Measurements from ENCODE around the gene KSR1. TPM values are rescaled to one million over a fixed set of nuclear protein-coding genes. Genes with fewer than 3 reads are reported as not detected.
A peak's percentile ranks its signal among the peaks of the same experiment; 100 is the strongest.

Gene KSR1
- total RNA-seq, 4 donors from 2014 or later, result 17.7 to 77.0 (median 34.6) TPM

DNA sequence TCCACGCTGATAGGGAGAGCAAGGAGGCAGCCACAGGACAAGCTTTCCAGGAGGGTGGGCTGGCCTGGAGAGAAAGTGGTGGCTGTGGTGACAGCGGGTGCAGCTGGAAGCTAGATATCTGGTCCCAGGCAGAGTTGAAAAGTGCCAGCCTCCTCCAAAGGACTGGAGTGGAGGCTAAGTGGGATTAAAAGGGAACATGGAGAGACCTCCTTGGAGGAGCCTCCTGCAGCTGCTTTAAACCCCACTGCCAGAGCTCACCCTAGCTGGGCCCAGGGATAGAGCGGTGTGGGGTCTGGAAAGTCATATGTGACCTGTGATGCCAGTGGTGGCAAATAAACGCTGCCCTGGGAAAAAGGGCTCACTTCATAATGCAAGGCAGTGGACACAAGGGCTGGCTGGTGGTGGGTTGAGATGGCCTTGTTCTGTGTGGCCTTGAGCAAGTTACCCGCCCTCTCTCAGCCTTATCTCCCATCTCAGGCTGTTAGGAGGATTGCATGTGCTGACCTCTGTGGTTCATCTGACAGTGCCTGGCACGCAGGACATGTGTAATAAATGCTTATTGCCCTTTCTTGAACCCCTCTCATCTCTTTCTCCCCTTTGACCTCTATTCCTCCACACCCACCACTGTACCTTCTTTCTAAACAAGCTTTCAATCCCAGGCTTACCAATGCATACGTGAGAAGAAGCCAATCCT is 113.8 kb downstream of the KSR1 start:
- TF ChIP-seq, protein P1, sequence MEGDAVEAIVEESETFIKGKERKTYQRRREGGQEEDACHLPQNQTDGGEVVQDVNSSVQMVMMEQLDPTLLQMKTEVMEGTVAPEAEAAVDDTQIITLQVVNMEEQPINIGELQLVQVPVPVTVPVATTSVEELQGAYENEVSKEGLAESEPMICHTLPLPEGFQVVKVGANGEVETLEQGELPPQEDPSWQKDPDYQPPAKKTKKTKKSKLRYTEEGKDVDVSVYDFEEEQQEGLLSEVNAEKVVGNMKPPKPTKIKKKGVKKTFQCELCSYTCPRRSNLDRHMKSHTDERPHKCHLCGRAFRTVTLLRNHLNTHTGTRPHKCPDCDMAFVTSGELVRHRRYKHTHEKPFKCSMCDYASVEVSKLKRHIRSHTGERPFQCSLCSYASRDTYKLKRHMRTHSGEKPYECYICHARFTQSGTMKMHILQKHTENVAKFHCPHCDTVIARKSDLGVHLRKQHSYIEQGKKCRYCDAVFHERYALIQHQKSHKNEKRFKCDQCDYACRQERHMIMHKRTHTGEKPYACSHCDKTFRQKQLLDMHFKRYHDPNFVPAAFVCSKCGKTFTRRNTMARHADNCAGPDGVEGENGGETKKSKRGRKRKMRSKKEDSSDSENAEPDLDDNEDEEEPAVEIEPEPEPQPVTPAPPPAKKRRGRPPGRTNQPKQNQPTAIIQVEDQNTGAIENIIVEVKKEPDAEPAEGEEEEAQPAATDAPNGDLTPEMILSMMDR (IDR thresholded peaks at IDR 0.05), result no peak
- no peak for TF ChIP-seq POLR2A (IDR thresholded peaks at IDR 0.05)
- Histone ChIP-seq H3K27ac (no peak overlapping the region), H3K36me3 (no peaks in the 10 kb centered on the region), H3K9me3 (no peaks in the 10 kb centered on the region), H3K27me3 (no peaks in the 10 kb centered on the region), H3K4me3 (no peak overlapping the region), H3K4me1 (peaks cover 0 to 5% of the 10 kb centered on the region in 2 donors)
- intact Hi-C loops (cut with DNase I; ENCODE audit: low total_unique reads), result no loop called here
- no peak for DNase-seq

DNA sequence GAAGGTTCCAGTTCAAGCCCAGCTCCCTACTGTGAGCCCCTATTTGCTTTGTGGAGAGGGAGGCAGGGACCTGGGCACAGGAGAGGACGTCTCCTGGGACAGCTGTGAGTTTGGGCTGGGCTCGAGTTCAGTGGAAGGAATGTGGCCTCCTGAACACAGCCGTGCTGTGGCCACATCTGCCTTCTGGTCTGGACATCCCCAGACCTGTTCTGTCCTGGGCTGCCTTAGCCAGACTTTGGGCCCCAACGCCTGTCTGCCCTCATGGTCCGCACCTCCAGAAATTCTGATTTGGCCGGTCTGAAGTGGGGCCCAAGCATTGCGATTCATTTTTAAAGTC is 114.3 kb downstream of the KSR1 start:
- no peak for TF ChIP-seq POLR2A (IDR thresholded peaks at IDR 0.05)
- TF ChIP-seq, protein P1 (IDR thresholded peaks at IDR 0.05), result no peak

DNA sequence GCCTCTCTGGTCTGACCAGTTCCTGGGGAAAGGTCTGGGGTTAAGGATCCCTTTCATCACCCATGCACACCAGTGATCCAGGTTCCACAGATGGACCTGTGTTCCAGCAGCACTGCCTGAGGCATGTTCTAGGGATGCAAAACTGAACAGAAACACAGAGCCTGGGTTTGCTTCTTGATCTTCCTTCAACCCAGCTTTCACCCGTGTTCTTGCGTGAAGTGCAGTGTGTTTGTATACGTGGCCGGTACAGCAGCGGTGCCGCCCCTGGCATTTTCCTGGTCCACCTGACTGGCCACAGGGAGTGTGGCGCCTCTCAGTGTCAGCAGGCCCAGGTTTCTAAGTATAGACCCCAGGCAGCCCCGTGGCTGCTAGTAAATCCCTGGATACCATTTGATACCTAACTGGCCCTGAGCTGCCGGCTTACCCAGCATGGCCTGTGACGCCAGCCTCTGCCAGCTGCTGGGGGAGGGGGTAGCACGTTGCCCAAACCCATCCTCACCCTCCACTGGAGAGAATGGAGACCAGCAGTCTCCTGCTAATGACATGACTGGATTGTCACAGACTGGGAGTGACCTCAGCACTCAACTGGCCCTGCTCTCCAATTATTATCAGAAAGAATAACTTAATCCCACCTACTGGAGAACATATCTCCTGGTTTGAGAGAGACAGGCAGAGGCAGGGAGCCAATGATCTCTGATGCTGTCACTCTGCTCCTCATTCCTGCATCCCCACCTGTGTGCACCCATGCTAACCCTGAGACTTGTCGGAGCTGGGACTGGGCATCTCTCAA is 115.5 kb downstream of the KSR1 start:
- intact Hi-C loops (cut with DNase I; ENCODE audit: low total_unique reads), result no loop called here
- Histone ChIP-seq H3K4me3 (no peak overlapping the region), H3K4me1 (no peaks in the 10 kb centered on the region), H3K9me3 (no peaks in the 10 kb centered on the region), H3K27ac (no peak overlapping the region), H3K27me3 (no peaks in the 10 kb centered on the region), H3K36me3 (no peaks in the 10 kb centered on the region)
- TF ChIP-seq, protein P1 (IDR thresholded peaks at IDR 0.05), result no peak
- TF ChIP-seq POLR2A (IDR thresholded peaks at IDR 0.05), result no peak
- no peak for DNase-seq

More for the DNA sequence above, 114.3 kb downstream of the KSR1 start:
- no peak overlapping the region for H3K27ac ChIP-seq
- H3K4me3 ChIP-seq, result no peak overlapping the region
- H3K27me3 ChIP-seq, result no peaks in the 10 kb centered on the region
- H3K9me3 ChIP-seq, result no peaks in the 10 kb centered on the region
- intact Hi-C loops (cut with DNase I; ENCODE audit: low total_unique reads), result no loop called here
- no peaks in the 10 kb centered on the region for H3K36me3 ChIP-seq
- DNase-seq, result no peak
- peaks cover 0 to 5% of the 10 kb centered on the region in 2 donors for H3K4me1 ChIP-seq

DNA sequence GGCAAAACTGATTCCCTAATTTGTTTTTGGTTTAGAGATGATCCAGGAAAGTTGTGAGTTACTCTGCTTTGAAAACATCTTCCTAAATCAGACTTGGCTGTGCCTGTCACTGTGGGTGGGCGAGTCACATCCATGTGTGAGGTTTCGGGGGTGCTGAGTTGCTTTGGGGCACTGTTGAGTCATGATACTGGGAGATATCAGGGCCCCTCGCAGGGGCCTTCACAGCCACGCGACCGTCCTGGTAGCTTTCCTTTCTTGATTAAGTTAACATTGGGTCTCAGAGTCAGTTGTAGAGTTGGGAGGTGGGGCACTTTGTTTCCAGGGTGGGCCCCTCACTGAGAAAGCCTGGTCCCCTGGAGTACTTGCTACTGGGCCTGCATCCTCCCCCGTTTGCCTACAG is 116.4 kb downstream of the KSR1 start:
- H3K4me3 ChIP-seq, result no peak overlapping the region
- no peak overlapping the region for H3K27ac ChIP-seq
- DNase-seq, result no peak
- H3K4me1 ChIP-seq, result peaks cover 0 to 3% of the 10 kb centered on the region in 2 donors
- TF ChIP-seq, protein P1 (IDR thresholded peaks at IDR 0.05), result no peak
- no peak for TF ChIP-seq POLR2A (IDR thresholded peaks at IDR 0.05)
- no peaks in the 10 kb centered on the region for H3K36me3 ChIP-seq
- no peaks in the 10 kb centered on the region for H3K9me3 ChIP-seq
- no peaks in the 10 kb centered on the region for H3K27me3 ChIP-seq
- intact Hi-C loops (cut with DNase I; ENCODE audit: low total_unique reads), result no loop called here

DNA sequence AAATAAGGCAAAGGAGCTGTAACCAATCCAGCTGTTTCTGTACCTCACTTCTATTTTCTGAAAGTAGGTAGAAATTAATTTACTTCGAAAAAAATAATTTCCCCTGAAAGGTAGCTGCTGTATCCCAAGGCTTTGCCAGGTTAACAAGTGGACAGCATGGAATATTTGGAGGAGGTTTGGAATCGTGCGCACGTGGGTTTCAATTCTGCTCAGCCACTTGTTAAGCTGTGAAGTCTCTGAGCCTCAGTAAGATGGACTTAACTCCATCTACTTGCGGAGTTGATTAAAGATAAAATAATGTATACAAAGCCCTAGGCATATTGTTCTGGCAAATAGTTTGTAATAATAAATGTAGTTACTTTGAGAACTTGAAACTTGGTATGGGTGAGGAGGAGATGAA is 117.3 kb downstream of the KSR1 start:
- Histone ChIP-seq H3K4me3 (no peak overlapping the region), H3K27me3 (no peaks in the 10 kb centered on the region), H3K36me3 (no peaks in the 10 kb centered on the region), H3K27ac (peak overlapping the region in 1 of 2 donors; percentile 16), H3K4me1 (peaks cover 0 to 10% of the 10 kb centered on the region in 2 donors), H3K9me3 (no peaks in the 10 kb centered on the region)
- intact Hi-C loops (cut with DNase I; ENCODE audit: low total_unique reads), result no loop called here
- DNase-seq, result no peak
- TF ChIP-seq POLR2A (IDR thresholded peaks at IDR 0.05), result no peak
- TF ChIP-seq, protein P1 (IDR thresholded peaks at IDR 0.05), result no peak

All from uterus (tissue), 4 donors.